Measurements from ENCODE around the gene TBL1X. TPM values are rescaled to one million over a fixed set of nuclear protein-coding genes. Genes with fewer than 3 reads are reported as not detected.
A peak's percentile ranks its signal among the peaks of the same experiment; 100 is the strongest.

Gene TBL1X
- total and polyA plus RNA-seq, 8 donors: 2.4 to 16.6 (median 9.3) TPM

DNA sequence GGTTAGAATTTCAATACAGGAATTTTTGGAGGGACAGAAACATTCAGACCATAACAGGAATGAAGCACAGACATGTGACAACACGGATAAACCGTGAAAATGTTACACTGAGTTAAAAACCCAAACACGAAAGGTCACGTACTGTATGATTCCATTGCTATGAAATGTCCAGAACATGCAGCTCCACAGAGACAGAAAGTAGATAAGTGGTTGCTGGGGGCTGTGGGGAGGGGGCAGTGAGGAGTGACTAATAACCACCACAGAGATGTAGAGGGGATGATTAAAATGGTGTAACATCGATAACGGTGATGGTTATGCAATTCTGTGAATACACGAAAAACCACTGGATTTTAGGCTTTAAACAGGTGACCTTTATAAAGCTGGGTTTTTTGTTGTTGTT lies 292.5 kb downstream of the TBL1X start:
- H3K27ac ChIP-seq: no peak overlapping the region
- intact Hi-C loops (cut with DNase I): no loop called here
- no peak for FAIRE-seq
- DNase-seq: no peak
- no peaks in the 10 kb centered on the region for H3K9me3 ChIP-seq
- H3K4me1 ChIP-seq: no peaks in the 10 kb centered on the region
- WGBS, 2 donors: 91 to 97% methylated on average over 7 of the region's 7 CpGs
- TF ChIP-seq, protein P1, sequence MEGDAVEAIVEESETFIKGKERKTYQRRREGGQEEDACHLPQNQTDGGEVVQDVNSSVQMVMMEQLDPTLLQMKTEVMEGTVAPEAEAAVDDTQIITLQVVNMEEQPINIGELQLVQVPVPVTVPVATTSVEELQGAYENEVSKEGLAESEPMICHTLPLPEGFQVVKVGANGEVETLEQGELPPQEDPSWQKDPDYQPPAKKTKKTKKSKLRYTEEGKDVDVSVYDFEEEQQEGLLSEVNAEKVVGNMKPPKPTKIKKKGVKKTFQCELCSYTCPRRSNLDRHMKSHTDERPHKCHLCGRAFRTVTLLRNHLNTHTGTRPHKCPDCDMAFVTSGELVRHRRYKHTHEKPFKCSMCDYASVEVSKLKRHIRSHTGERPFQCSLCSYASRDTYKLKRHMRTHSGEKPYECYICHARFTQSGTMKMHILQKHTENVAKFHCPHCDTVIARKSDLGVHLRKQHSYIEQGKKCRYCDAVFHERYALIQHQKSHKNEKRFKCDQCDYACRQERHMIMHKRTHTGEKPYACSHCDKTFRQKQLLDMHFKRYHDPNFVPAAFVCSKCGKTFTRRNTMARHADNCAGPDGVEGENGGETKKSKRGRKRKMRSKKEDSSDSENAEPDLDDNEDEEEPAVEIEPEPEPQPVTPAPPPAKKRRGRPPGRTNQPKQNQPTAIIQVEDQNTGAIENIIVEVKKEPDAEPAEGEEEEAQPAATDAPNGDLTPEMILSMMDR (IDR thresholded peaks at IDR 0.05): no peak
- ATAC-seq: no peak
- H3K36me3 ChIP-seq: no peaks in the 10 kb centered on the region
- H3K27me3 ChIP-seq: no peaks in the 10 kb centered on the region
- no peak overlapping the region for H3K4me3 ChIP-seq

- Histone ChIP-seq H3K4me3 (no peak overlapping the region), H3K36me3 (no peaks in the 10 kb centered on the region), H3K27ac (no peak overlapping the region), H3K9me3 (no peaks in the 10 kb centered on the region), H3K27me3 (no peaks in the 10 kb centered on the region), H3K4me1 (no peaks in the 10 kb centered on the region)
- FAIRE-seq (no peak), DNase-seq (peak in 1 of 6 donors; percentile 9), ATAC-seq (peak in 2 of 4 donors; percentile 61 to 68)
- intact Hi-C loops (cut with DNase I): no loop called here
- TF ChIP-seq, protein P1 (IDR thresholded peaks at IDR 0.05): no peak
- 22 to 28% methylated on average over 4 of the region's 4 CpGs for WGBS, 2 donors
These were observed 293.3 kb downstream of the TBL1X start for GRCh38 chrX:9758021-9758638.

DNA sequence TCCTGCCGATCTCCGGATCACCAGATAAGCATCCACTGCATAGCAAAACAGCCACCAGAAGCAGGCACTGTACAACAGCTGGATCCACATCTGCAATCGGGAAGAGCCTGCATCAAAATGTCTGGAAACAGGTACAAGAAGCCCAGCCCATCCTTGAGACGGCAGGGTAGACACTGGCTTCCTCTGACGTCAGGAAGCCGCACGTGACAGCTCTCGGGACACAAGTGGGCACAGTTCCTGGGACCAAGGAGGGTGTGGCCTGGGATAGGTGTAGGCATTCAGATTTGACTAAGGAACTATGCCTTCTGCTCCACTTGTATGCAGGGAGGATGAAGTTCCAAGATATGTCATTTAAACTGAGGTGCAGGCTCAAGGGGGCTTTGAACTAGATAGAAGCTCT lies 294.5 kb downstream of the TBL1X start:
- WGBS, 2 donors: 74 to 86% methylated on average over 8 of the region's 8 CpGs
- Histone ChIP-seq H3K27ac (no peak overlapping the region), H3K36me3 (no peaks in the 10 kb centered on the region), H3K4me1 (no peaks in the 10 kb centered on the region), H3K27me3 (peaks cover 0 to 6% (median 2%) of the 10 kb centered on the region in 4 donors), H3K9me3 (no peaks in the 10 kb centered on the region), H3K4me3 (no peak overlapping the region)
- DNase-seq: no peak
- no peak for ATAC-seq
- TF ChIP-seq, protein P1 (IDR thresholded peaks at IDR 0.05): no peak
- intact Hi-C loops (cut with DNase I): no loop called here
- no peak for FAIRE-seq

DNA sequence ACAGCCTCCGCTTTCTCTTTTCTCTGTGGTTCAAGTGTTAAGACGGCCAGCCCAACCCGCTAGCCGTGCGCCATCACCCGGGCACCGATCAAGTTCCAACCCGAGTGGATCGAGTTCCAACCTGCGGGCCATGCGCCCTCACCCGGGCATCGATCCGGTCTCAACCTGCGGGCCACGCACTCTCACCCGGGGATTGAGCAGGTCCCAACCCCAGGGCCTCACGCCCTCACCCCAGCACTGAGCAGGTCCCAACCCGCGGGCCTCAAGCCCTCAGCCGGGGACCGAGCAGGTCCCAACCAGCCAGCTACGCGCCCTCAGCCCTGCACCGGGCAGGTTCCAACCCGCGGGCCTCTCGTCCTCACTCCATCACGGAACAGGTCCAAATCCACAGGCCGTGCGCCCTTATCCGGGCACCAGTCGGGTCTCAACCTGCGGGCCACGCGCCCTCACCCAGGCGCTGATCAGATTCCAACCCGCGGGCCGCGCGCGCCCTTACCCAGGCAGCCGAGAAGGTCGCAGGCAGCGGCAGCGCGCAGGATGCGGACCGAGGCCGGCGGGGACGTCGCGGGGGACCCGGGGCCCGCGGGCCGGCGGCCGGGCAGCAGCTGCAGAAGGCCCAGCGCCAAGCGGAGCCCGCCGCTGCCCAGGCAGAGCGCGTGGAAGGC lies 300.3 kb downstream of the TBL1X start:
- 17 to 19% methylated on average over 66 to 67 of the region's 67 CpGs for WGBS, 2 donors
- FAIRE-seq: no peak
- intact Hi-C loops (cut with DNase I): no loop called here

More for the DNA sequence above, 300.3 kb downstream of the TBL1X start:
- no peaks in the 10 kb centered on the region for H3K4me1 ChIP-seq
- no peaks in the 10 kb centered on the region for H3K36me3 ChIP-seq
- no peaks in the 10 kb centered on the region for H3K9me3 ChIP-seq
- H3K27ac ChIP-seq: no peak overlapping the region
- ATAC-seq (no peak), DNase-seq (peak in 2 of 6 donors; percentile 57 to 71)
- peak overlapping the region in 1 of 4 donors; percentile 3 for H3K4me3 ChIP-seq
- TF ChIP-seq, protein P1 (IDR thresholded peaks at IDR 0.05): no peak
- H3K27me3 ChIP-seq: peaks cover 0 to 6% (median 4%) of the 10 kb centered on the region in 4 donors

All from pancreas (tissue), 10 donors.